ENCODE results near the gene FAM50A.
"Not testable (repeated sequence)": the region's sequence is repeated elsewhere in the genome, so short reads cannot be mapped to it uniquely, and the experiment has no call there.

The FAM50A gene, protein sequence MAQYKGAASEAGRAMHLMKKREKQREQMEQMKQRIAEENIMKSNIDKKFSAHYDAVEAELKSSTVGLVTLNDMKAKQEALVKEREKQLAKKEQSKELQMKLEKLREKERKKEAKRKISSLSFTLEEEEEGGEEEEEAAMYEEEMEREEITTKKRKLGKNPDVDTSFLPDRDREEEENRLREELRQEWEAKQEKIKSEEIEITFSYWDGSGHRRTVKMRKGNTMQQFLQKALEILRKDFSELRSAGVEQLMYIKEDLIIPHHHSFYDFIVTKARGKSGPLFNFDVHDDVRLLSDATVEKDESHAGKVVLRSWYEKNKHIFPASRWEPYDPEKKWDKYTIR

DNA sequence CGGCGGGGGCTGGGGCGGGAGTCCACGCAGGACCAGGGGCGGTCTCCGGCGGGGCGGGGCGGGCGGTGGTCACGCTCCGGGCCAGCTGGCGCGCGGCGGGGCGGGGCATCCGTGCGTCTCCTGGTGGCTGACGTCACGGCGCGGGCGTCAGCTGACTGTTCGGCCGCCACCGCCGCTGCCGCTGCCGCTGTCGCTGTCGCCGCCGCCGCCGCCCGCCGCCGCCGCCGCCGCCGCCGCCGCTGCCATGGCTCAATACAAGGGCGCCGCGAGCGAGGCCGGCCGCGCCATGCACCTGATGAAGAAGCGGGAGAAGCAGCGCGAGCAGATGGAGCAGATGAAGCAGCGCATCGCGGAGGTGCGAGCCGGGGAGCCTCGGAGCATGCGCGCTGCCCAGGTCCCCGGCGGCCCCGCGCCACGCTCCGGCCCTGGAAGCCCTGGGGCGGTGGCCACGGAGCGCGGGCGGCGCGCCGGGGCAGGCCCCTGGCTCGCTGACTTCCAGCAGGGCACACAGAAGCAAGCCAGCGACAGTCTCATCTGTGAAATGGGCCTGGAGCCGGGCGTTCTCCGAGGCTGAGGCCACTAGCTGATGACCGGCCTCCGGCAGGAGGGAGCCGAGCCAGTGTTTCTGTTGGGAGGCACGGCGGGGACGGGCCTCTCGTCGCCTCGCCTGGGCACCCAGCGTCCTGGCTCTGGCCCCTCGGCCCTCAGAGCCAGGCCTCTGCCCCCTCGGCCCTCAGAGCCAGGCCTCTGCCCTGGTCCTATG lies at the start of gene FAM50A:
Gene FAM50A (plus strand): TSS at position 150 of the 763 bp plus-strand sequence. CDS start 95 bp downstream, at position 245.
- peak; percentile 72 for DNase-seq

DNA sequence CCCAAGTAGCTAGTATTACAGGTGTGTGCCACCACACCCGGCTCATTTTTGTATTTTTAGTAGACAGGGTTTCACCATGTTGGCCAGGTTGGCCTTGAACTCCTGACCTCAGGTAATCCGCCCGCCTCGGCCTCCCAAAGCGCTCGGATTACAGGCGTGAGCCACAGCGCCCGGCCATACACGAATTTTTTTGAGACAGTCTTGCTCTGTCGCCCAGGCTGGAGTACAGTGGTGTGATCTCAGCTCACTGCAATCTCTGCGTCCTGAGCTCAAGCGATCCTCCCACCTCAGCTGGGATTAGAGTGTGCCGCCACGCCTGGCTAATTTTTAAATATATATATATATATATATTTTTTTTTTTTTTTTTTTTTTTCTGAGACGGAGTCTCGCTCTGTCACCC lies 47.6 kb upstream of the FAM50A start:
- DNase-seq = not testable (repeated sequence)

DNA sequence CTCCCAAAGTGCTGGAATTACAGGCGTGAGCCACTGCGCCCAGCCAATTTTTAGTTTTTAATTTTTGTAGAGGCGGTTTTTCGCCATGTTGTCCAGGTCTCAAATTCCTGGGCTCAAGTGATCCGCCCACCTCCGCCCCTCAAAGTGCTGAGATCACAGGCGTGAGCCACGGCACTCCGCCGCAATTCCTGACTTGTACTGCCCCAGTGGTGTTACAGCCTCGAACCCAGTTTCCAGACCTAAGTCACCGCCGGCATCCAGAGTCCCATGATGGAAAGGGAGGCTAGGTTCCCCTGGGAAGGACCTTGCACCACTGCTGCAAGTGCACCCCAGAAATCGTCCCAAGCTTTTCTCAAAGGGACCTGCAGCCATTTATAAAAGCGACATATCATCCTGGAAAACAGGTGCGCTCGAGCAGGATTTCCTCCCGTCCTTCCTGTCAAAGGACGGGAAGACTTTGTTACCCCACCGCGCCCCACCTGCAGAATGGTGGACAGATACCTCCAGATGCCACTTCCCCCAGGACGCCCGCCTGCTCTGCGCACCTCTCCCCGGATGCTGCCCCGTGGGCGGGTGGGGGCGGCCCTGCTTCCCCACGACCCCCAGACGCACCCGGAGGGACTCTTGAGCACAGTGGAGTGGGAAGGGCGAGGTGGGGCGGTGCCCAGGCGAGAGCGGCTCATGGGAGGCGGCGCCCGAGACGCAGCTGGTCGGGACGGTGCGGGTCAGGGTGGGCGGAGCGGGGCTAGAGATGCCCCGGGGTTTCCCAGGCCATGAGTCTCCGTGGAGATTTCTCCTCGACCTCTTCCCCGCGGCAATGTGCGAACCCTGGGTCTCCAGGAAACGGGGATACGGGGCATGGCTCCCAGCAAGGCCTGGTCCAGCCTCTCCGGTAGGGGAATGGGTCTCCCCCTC lies 46.7 kb upstream of the FAM50A start:
- no peak for DNase-seq

DNA sequence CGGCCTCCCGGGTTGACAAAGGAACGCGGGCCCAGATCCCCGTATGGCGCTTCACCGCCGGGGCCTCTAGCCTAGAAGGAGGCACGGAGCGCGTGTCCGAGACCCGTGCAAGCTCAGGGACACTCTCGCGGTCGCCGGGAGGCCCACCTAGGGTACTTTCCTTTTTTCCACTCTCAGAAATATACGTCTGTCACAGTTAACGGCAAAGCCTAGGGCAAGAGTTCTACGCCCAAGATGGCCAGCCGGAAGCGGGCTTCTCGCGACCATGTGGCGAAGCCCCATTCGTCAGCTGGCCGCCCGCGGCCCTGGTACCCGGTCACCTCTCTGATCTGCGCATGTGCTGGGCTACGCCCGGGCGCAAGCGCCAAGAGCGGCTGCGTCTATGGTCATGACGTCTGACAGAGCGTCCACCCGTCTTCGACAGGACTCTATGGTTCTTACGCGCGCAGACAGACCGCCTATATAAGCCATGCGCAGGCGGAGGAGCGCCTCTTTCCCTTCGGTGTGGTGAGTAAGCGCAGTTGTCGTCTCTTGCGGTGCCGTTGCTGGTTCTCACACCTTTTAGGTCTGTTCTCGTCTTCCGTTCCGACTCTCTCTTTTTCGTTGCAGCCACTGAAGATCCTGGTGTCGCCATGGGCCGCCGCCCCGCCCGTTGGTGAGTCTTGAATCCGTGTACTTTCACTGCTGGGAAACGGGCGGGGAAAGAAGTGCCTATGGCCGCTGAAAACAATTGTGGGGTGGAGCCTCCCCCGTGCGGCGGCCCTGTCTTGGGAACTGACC lies 45.9 kb upstream of the FAM50A start, which contains the start of gene RPL10:
Gene RPL10 (plus strand): TSS at position 490 of the 780 bp plus-strand sequence. CDS start 143 bp downstream, at position 633.
- DNase-seq = peak; percentile 85

DNA sequence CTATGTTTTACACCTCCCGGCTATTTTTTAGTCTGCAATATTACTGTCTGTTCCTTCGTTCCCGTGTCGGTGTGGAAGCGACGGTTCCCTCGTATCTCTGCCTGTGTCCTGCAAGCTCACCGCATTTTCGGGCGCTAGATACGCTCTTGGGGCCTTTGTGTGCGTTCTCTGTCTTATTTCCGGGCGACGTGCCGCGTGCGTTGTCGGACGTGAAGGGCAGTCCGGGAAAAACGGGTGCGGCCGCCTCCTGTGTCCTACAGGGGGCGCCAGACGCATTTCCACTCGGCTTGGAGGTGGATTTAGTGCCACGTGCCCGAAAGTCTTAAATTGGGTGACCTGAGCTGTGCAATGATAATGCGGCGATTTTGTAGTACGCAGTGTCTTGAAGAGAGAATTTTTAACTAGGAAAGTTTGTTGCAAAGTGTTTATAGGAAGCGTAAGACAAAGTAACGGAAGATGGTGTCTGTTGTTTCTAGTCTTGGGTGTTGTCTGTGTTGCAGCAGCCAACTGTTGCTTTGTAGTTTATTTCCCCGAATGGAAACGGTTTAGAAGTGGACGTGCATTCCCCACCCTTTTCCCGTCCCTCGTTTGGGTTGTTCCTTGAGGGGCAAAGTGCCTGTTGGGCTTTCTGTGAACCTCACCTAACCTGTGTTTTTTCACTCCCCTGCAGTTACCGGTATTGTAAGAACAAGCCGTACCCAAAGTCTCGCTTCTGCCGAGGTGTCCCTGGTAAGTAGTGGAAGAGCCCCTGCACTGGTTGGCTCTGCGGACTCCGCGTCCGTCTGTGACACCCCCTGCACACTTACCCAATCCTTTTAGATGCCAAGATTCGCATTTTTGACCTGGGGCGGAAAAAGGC lies 45.0 kb upstream of the FAM50A start:
- peak; percentile 80 for DNase-seq

DNA sequence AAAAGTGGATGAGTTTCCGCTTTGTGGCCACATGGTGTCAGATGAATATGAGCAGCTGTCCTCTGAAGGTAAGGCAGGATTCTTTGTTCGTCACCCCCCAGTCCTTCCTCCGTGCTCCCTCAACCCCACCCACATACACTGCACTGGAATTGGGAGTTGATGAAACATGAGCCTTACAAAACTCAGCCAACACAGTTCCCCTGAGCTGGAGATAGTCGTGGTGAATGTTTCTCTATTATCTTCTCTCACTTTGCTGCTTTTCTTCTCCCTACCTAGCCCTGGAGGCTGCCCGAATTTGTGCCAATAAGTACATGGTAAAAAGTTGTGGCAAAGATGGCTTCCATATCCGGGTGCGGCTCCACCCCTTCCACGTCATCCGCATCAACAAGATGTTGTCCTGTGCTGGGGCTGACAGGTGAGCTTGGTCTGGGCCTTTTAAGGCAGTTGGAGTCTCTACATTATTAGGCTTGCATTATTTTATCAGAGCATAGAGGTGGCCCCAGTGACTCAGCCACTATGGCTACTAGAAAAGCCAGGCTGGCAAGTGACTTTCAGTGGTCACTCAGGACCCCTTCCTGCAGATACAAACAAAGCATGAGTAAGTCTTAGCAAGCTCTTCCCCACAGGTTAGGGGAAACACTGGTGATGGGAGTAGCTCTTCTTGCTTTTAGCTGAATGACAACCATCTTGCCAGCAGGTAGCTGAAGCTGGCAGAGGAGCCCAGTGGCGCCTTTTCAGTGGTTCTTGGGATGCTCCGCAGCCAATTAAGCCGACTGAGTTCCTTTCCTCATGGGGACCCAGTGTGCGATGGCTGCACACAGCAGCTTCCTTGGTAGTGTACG lies 44.2 kb upstream of the FAM50A start:
- DNase-seq = no peak

DNA sequence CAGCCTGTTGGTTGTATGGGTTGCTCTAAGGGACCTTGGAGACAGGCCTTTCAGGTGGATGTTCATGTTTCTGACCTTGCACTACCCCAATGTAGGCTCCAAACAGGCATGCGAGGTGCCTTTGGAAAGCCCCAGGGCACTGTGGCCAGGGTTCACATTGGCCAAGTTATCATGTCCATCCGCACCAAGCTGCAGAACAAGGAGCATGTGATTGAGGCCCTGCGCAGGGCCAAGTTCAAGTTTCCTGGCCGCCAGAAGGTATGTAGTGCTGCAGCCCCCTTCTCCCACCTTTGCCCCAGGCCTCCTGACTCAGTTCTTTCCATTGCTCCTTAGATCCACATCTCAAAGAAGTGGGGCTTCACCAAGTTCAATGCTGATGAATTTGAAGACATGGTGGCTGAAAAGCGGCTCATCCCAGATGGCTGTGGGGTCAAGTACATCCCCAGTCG lies 43.5 kb upstream of the FAM50A start:
- not testable (repeated sequence) for DNase-seq

DNA sequence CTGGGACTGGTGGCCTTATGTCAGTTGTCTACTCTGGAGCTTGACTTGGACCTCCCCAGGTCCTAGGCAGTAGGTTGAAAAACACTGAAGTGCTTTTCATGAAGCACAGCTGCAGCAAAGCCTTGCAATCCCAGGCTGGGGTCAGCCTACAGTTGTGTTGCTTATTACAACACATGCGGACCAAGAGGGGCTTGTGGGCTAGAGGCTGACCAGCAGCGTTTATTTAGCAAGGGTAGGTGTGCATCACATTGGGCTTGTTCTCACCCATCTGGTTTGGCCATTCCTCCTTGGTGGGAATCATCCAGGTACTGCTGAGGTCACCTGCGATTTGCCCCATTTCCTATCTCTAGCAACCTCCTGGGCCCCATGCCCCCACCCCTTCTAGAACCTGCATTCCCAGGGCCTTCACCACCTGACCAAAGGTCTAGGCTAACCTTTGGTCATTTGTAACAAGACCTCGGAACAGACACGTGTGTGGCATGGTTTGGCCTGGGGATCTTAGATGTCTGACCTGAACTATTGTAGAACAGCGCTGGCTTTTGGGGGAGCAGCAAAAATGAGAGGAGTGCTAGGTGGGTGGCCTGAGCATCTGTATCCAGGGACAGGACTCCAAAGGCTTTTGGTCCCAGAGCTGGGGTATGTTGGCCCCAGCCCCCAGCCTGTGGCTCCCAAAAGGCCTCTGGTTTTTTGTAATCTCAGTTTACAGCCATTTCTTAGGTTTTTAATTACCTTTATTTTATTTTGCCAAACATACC lies 42.7 kb upstream of the FAM50A start:
- no peak for DNase-seq

DNA sequence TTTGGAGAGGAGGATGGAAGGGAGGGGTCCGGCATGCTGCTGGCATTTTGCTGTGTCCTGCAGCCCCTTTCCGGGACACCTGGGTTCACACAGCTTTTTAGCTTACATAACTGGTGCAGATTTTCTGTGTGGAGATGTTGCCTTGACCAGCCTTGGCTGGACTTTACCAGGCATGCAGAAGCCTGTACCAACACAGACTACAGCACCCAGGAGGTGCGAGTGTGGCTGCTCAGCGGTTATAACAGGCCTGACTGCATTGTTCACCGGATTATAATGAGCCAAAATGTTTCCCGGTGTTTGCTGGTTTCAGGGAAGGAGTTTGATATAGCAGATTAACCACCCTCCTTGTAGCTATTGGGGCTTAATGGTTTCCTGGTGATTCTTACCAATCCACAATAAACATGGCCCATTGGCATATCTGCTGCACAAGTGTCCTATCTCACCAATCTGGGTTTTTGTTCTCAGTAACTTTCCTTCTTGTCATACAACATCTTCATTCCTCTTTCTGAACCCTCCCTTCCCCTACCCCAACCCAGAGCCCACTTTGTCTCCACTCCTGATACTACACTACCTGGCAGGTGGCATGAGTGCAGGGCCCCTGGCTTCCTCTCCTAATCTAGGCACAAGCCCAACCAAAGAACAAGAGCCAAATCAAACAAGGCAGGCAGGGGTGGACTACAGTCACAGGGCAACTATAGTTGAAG lies 41.9 kb upstream of the FAM50A start:
- DNase-seq = no peak

DNA sequence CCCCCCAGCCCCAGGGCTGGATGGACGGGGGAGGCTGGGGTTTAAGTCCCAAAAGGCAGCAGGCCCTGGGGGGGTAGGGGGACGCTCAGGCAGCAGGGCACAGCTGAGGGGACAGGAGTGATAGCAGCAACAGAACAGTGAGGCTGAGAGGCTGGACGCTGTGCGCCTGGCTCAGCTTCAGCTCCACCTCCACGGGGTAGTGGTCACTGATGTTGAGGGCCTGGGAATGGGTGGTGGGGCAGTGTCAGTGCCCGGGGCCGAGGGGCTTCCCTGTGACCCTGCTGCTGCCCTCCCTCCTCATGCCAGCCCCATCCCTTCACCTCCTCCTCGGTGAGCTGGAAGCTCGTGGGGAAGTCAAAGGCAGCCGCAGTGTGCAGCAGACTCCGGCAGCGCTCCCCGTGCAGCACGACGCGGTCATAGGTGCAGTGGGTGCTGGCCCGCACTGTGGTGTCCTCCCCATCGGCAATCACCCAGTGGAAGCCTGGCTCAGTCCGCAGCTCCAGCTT lies 41.3 kb upstream of the FAM50A start:
- DNase-seq = no peak

DNA sequence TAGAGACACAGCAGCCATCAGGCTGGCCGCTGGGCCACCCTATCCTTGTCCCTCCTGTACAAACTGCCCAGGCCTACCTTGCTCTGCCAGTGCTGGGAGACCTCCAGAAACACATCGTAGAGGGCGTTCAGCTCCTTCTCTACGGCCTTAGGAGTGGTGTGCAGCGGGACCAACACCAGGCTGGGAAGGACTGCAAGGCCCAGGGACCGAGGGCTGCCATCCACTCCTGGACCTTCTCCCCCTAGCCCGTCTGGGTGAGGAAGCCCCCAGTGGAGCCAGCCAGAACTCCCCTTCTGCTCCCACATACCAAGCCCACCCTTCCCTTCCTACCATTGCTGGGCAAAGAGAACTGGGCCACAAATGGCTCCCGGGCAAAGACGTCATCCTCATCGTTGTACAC lies 40.7 kb upstream of the FAM50A start:
- DNase-seq = no peak

DNA sequence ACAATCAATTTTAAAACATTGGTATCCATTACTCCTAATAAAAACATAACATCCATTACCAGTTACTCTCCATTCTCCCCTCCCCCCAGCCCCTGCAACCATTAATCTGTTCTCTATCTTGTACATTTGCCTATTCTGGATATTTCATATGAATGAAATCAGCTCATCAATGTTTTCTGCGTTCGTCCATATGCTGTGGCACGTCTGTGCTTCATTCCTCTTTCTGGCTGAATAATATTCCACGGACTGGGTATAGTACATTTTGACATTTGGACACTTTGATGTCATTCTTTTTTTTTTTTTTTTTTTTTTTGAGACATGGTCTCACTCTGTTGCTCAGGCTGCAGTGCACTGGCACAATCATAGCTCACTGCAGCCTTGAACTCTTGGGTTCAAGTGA lies 40.1 kb upstream of the FAM50A start:
- no peak for DNase-seq

DNA sequence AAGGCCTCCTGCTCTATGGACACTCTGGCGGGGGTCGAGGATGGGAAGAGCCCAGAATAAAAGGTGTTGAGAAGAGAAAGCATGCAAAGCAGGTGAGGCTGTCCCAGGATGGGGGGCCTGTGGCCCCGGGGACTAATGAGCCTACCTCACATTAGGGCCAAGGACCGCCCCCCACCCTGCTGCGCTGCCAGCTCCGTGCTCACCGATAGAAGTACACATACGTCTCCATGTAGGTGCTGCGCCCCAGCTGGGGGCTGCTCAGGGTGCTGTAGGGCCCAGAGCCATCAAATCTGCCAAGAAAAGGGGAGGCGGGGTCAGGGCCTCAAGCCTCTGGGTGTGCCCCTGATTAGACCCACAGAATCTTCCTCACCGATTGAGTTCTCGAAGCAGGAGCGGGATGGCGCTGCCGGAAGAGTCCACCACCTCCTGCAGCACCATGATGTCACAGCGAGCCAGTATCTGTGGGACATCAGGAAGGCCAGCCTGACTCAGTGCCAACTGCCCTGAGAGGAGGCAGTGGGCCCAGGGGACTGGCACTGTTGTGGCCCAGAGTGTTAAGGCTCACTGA lies 39.2 kb upstream of the FAM50A start:
- no peak for DNase-seq

DNA sequence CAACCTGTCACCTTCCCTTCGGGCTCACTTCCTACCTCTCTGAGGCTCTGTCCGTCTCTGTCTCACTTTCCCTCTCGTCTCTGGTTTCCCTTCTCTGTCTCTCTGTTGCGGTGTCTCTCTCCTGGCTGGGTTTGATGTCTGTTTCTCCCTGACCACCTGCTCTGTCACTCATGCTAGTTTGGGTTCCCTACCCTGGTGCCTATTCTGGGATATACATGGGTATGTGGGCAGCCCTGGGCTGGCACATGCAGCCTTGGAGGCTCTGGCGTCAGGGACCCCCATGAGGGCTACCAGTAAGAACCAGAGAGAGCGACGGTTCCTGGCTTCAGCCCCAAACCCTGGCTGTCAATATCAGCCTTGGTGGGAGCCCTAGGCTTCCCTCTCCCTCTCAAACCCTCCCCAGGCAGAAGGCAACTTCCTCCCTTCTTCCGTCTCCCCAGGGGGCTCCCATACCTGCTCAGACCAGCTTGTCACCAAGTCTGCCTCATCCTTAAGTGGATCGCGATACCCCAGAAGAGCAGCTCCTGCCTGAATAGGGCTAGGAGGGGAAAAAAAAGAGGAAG lies 35.2 kb upstream of the FAM50A start:
- no peak for DNase-seq

DNA sequence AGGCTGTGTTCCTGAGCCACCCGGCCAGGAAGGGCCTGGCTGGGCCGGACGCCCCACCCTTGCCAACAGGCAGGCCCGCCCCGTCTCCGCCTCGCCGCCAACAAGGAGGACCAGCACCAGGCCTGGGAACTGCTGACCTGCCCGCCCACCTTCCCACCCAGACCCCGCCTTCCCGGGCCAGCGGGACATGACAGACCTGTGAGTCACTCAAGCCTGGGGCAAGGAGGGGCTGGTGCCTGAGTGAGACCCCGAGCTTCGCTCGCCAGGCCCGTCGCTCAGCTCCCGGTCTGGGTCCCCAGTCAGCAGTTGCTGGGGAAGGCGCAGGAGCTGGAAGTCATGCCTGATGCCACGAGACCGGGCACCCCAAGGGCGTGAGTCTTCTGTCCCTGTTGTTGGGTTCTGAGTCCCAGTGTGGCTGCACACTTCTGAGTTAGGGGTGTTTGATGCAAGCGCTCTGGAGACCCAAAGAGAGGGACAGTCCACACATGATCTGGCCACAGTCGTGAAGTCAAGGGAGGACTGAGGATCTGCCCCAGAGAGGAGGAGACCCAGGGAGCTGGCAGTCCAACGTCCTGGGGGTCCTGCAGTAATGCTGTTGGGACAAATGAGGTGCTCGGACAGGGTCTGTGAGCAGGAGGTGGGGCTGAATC lies 34.6 kb upstream of the FAM50A start, which contains the start of gene DNASE1L1:
Gene DNASE1L1 (minus strand): TSS at position 33 of the 650 bp plus-strand sequence. CDS start 3,686 bp downstream, outside the sequence.
- DNase-seq = peak; percentile 27

DNA sequence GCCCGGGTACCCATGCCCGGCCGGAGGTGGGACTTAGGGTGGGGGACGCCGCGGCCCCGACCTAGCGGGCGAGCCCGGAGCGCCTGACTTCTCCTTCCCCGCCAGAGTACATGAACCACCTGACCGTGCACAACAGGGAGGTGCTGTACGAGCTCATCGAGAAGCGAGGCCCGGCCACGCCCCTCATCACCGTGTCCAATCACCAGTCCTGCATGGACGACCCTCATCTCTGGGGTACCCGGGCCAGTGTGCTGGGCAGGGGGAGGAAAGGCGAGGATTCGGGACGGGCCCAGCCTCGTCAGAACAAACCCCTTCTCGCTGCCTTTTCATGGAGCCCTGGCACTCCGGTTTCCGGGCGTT lies 32.0 kb upstream of the FAM50A start:
- peak; percentile 52 for DNase-seq

DNA sequence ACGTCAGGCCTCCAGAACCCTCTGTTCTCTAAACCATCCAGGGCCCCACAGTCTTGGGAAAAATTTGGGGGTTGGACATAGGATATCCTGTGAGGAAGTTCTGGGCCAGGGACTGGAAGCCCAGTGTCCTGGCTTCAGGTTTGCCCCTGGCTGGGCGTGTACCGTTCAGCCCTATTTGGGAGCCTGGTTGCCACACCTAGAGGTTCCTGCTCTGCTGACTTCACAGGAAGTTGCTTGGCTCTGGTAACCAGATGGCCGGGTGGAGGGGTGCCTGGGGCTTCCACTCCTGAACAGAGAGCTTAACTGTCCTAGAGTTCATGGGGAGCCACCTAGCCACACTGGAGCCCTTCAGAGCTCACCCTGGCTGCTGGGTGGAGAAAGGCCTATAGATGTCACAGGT lies 31.5 kb upstream of the FAM50A start:
- no peak for DNase-seq

Measured in activated T-cell treated with anti-CD3 and anti-CD28 coated beads, Interleukin-2, amount 50 U/mL, for 1 hour (primary cell).